Activated CD8-positive, alpha-beta memory T cell treated with anti-CD3 and anti-CD28 coated beads, Interleukin-2, amount 50 U/mL, for 4 hours (primary cell): ENCODE results near the gene ZNF804A.

Source experiments
- DNase-seq: peaks from one replicate; pipeline ENCODE4 v3.0.0-alpha.2; 2020

ZNF804A gene

DNA sequence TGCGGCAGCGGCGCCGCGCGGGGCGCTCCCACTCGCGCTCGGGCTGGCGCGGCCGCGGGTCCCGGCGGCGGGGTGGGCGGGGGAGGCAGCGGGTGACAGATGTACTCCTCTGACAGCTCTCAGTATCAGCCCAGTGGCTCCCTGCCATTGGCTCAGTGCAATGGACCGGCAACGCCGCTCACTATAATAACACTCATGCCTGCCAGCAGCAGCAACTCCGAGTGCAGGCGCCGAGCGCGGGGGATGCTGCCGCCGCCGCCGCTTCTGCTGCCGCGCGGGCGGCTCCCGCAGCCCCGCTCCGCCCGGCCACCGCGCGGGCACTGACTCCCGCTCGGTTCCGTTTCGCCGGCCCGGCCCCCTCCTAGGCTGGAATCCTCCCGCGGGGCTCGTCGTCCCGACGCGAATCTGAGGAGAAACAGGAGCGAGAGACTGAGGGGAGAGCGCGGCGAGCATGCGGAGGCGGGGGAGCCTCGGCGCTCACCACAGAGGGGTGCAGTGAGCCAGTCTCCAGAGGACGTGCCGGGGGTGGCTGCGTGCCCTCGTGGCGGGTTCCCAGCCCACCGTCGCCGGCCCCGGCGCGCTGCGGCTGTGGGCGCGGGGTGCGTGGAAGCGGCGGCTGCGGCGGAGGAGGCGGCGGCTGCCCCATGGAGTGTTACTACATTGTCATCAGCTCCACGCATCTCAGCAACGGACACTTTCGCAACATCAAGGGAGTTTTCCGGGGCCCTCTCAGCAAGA is at the start of gene ZNF804A:
Gene ZNF804A, plus strand, starts transcription at position 214 of the 738 bp plus-strand sequence. Its CDS starts 431 bp downstream, at position 645.
- no peak for DNase-seq

DNA sequence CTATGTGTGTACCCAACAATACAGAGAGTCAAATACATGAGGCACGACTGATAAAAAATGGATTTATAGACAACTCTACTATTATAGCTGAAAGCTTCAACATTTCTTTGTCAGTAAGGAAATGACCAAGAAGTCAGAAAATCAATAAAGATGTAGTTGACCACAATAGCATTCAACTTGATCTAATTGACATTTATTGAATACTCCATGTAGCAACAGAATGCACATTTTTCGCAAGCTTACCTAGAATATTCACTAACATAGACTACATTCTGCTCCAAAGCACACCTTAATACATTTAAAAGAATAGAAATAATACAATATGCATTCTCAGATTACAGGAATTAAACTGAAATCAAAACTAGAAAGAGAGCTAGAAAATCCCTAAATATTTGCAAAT is 49.2 kb upstream of the ZNF804A start:
- DNase-seq = no peak

GRCh38 chr2:184551626-184552025 is 46.7 kb upstream of the ZNF804A start:
- no peak for DNase-seq

GRCh38 chr2:184554736-184555135 is 43.6 kb upstream of the ZNF804A start:
- no peak for DNase-seq

DNA sequence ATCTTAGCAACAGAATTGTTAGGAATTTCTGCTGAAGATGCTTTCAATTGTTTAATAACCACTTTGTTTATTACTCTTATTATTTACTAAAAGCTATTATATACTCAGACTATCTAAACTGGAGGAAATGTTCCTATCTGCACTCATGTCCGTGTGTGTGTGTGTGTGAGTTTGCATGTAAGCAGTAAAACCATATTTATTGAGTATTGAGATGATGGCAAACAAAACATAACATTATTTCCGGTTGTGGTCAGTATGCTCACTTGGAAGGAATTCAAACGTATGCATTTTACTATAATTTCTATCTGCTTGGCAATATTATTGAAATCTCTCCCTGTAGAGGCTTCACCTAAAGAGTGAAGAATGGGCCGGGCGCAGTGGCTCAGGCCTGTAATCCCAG is 43.0 kb upstream of the ZNF804A start:
- DNase-seq = no peak

DNA sequence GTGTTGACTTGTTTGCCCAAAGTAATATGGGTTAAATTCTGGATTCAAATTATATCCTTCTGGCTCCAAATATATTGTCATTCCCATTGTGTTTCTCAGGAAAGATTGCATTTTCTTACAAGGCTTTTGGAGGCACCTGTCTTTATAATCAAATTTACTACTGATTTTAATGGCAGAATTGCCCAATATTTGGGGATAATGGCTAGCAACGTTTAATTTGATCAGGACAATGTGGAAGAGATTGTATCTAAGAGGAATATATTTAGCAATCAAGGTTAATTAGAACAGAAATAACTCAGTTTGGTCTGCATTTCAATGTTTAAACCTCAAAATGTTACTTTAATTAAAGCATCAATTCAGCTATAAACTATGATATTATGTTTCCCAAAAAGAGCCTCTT is 41.7 kb upstream of the ZNF804A start:
- no peak for DNase-seq

DNA sequence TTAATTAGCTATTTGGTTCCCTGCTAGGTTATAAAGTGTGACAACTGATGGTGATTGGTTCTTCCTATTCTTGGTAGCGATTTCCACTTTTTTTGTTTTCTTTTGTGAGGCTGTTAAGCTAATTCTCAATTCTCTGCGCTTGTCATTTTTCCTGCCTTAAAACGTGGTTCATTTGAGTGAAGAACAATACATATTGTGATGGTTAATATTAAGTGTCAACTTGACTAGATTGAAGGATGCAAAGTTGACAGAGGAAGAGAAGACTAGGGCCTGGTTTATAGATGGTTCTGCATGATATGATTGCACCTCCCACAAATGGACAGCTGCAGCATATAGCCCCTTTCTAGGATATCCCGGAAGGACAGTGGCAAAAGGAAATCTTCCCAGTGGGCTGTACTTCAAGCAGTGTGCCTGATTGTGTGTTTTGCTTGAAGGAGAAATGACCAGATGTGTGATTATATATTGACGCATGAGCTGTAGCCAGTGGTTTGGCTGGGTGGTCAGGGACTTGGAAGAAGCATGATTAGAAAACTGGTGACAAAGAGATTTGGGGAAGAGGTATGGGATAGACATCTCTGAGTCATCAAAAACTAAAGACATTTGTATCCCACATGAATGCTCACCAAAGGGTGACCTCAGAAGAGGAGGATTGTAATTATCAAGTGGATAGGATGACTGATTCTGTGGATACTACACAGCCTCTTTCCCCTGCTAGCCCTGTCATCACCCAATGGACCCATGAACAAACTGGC is 39.4 kb upstream of the ZNF804A start:
- no peak for DNase-seq

DNA sequence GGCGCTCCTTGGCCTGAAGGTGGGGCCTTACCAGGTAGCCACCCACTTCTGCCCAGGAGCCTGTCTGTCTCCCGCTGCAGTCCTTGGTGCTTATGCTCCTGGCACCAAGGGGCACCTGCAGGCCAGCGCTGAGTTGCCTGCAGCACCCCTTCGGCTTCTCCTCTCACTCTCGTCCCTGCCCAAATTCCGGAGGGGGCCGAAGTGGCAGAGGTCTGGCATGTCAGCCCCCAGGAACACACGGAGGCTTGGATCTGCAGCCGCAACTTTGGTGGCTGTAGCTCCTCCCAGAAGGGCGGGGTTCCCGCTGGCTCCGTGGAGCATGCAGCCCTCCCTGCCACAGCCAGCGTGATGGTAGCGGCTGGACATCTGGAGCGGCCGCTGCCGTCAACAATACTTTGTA is 37.7 kb upstream of the ZNF804A start:
- no peak for DNase-seq

DNA sequence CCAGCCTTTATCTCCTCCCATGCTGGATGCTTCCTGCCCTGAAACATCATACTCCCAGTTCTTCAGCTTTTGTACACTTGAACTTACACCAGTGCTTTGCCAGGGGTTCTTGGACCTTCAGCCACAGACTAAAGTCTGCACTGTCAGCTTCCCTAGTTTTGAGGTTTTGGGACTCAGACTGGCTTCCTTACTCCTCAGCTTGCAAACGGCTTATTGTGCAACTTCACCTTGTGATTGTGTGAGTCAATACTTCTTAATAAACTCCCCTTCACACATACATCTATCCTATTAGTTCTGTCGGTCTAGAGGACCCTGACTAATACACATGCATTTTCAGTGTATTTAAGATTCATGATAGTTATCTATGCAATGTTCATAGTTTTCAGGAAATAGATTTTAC is 35.8 kb upstream of the ZNF804A start:
- DNase-seq = no peak

DNA sequence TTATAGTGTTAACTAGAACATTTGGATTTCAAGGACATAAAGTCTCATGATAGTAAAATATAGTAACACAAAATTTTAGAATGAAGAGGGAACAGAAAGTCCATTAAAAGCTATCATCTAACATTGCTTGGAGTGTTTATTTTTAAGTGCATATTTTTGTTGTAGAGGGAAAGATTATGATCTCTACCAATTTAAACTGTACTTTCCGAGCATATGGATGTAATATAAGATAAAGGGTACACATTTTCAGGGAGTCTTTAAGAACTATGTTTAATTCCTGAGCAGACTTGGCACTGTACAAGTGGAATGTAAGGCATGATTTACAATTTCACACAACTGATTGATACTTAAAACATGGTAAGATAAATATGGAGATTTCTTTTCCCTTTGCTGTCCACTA is 34.2 kb upstream of the ZNF804A start:
- DNase-seq = no peak

GRCh38 chr2:184566716-184567115 is 31.6 kb upstream of the ZNF804A start:
- DNase-seq = no peak

GRCh38 chr2:184577056-184577455 is 21.3 kb upstream of the ZNF804A start:
- no peak for DNase-seq

DNA sequence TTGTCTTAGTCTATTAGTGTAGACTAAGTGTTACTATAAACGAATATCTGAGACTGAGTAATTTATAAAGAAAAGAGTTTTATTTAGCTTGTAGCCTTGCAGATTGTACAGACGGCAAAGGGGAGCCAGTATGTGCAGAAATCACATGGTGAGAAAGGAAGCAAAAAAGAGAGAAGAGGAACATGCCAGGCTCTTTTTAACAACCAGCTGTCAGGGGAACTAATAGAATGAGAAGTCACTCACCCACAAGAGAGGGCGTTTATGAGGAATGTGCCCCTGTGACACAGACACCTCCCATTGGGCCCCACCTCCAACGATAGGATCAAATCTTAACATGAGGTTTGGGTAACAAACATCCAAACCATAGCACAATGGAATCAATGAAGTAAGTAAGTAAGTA is 20.6 kb upstream of the ZNF804A start:
- DNase-seq = no peak

- DNase-seq = no peak
These were observed 19.1 kb upstream of the ZNF804A start for GRCh38 chr2:184579226-184579625.

- no peak for DNase-seq
These were observed 16.9 kb upstream of the ZNF804A start for GRCh38 chr2:184581391-184581790.

DNA sequence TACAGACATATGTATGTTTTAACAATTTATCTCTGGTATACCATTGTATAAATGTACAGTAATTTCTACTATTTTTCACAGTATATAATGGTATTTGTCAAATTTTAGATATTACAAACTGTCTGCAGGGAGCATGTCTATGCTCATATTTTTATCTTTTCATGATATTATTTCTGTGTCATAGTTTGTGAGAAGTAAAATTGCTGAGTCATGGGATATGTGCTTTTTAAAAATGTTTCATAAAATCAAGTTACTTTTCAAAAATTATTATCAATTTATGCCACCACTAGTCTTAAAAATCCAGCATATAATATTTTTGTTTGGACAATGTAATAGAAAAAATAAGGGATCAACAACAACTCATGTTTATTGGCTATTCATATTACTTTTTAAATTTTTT is 9.1 kb upstream of the ZNF804A start:
- no peak for DNase-seq

DNA sequence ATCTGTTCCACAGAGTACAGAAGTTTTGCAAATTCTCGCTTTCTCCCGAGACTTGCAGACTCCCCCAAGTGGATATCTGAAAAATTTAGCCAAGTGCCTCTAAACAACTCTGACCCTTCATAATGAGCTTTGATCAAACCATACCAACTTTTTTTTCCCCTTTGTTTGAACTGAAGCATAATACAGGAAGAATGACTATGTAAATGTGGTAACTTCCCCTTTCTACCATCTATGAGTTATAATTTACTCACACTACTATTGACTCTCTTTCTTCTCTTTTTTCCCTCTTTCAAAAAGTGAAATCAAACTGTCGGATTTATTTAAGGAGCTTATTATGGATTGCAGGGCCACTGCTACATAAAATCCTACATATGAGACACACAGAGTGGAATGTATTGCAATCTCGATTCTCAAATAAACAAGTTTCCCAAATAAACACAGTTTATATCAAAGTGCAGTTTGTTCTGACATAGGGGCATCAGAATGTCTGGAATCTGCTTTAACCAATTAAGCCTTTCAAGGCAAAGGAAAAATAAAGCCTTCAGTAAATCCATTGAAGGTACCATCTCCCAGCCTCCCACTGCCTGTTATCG is 1.4 kb upstream of the ZNF804A start:
- no peak for DNase-seq

GRCh38 chr2:184597571-184597991 is 748 bp upstream of the ZNF804A start:
- DNase-seq = no peak

DNA sequence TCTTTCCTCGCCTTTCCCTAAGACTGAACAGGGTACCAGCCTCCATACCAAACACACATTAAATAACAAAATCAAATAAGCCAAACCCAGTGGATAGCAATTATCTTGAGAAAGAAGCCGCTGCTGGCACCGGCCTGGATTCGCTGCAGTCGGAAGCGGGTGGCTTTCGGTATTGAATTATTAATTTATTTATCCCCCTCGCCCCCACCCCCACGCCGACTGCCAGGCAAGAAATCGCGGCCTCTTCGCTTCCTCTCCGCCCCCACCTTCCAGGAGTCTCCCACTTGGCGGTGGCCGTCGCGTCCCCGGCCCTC is 370 bp upstream of the ZNF804A start:
- no peak for DNase-seq

DNA sequence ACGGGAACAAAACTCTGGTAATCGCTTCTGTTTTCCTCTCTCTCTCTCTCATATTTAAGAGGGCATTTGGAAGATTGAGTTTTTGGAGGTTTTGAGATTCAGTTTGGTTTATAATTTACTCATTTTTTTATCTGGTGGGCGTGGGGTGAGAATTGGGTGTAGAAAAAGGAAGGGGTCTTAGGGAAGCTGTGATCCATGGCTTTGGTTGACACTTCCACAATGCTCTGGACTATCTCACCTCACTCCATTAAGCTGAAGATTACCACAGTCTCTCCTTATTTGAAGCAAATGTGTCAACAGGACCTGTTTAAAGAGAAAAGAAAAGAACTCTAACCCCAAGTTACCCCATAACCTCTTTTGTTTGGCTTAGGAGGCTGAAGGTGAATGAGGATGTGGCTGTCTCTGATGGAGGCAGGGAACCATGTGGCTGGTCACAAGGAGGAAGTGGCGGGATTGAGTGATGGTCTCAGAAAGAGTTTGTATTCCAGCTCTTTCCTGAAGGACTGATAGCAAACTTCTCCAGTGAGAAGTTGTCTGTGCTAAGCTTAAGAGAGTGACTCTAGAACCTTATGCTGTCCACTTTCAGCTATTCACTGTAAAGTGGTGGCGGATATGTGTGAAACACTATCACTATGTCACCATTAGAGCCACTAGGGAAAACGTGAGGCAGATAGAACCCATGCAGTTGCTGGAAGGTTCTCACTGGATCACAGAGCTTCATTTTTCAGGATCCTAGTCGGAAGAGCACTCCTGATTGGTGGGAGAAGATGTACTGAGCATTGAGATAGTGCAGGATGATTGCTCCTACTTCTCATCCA is 934 bp downstream of the ZNF804A start:
- no peak for DNase-seq

GRCh38 chr2:184599872-184600222 is 1.5 kb downstream of the ZNF804A start:
- DNase-seq = no peak

- no peak for DNase-seq
These were observed 4.4 kb downstream of the ZNF804A start for GRCh38 chr2:184602734-184603133.

- DNase-seq = no peak
These were observed 12.6 kb downstream of the ZNF804A start for GRCh38 chr2:184610891-184611290.
